ENCODE results near the gene CMPK1.

The CMPK1 gene

GRCh38 chr1:47396671-47397196, 63.1 kb downstream of the CMPK1 start:
- no peak for DNase-seq (ENCODE audit: low read depth in 2 of 2)

GRCh38 chr1:47399138-47399845, 65.7 kb downstream of the CMPK1 start:
- DNase-seq (ENCODE audit: low read depth in 2 of 2) = no peak

GRCh38 chr1:47399846-47400155, 66.2 kb downstream of the CMPK1 start:
- DNase-seq (ENCODE audit: low read depth in 2 of 2) = no peak

GRCh38 chr1:47401761-47402160, 68.2 kb downstream of the CMPK1 start:
- no peak for DNase-seq (ENCODE audit: low read depth in 2 of 2)

- DNase-seq (ENCODE audit: low read depth in 2 of 2) = no peak
These were observed 69.0 kb downstream of the CMPK1 start for GRCh38 chr1:47402591-47402990.

- DNase-seq (ENCODE audit: low read depth in 2 of 2) = no peak
These were observed 69.8 kb downstream of the CMPK1 start for GRCh38 chr1:47403321-47403910.

GRCh38 chr1:47405697-47406096, 72.1 kb downstream of the CMPK1 start:
- DNase-seq (ENCODE audit: low read depth in 2 of 2) = no peak

GRCh38 chr1:47406966-47407365, 73.4 kb downstream of the CMPK1 start:
- no peak for DNase-seq (ENCODE audit: low read depth in 2 of 2)

- DNase-seq (ENCODE audit: low read depth in 2 of 2) = no peak
These were observed 73.9 kb downstream of the CMPK1 start for GRCh38 chr1:47407481-47407880.

- no peak for DNase-seq (ENCODE audit: low read depth in 2 of 2)
These were observed 75.9 kb downstream of the CMPK1 start for GRCh38 chr1:47409311-47410067.

- no peak for DNase-seq (ENCODE audit: low read depth in 2 of 2)
These were observed 76.5 kb downstream of the CMPK1 start for GRCh38 chr1:47410068-47410455.

- DNase-seq (ENCODE audit: low read depth in 2 of 2) = no peak
These were observed 77.8 kb downstream of the CMPK1 start for GRCh38 chr1:47411436-47411835.

GRCh38 chr1:47412437-47412836, 78.8 kb downstream of the CMPK1 start:
- no peak for DNase-seq (ENCODE audit: low read depth in 2 of 2)

GRCh38 chr1:47415728-47416318, 82.2 kb downstream of the CMPK1 start, which contains the start of gene FOXE3:
FOXE3 (plus strand) TSS chr1:47416285; CDS start chr1:47416316, 31 bp downstream.
- no peak for DNase-seq (ENCODE audit: low read depth in 2 of 2)

GRCh38 chr1:47416319-47417169, 83.0 kb downstream of the CMPK1 start:
- no peak for DNase-seq (ENCODE audit: low read depth in 2 of 2)

GRCh38 chr1:47417170-47418044, 83.8 kb downstream of the CMPK1 start:
- no peak for DNase-seq (ENCODE audit: low read depth in 2 of 2)

GRCh38 chr1:47418122-47418521, 84.5 kb downstream of the CMPK1 start:
- DNase-seq (ENCODE audit: low read depth in 2 of 2) = no peak

GRCh38 chr1:47418681-47419325, 85.2 kb downstream of the CMPK1 start:
- DNase-seq (ENCODE audit: low read depth in 2 of 2) = no peak

- no peak for DNase-seq (ENCODE audit: low read depth in 2 of 2)
These were observed 87.0 kb downstream of the CMPK1 start for GRCh38 chr1:47420547-47420946.

- no peak for DNase-seq (ENCODE audit: low read depth in 2 of 2)
These were observed 90.3 kb downstream of the CMPK1 start for GRCh38 chr1:47423872-47424271.
